ENCODE results near the gene BMP8B. TPM values are rescaled to one million over a fixed set of nuclear protein-coding genes. Genes with fewer than 3 reads are reported as not detected.
"Not testable (repeated sequence)": the region's sequence is repeated elsewhere in the genome, so short reads cannot be mapped to it uniquely, and the experiment has no call there.

BMP8B gene
- total RNA-seq, 4 donors from 2014 or later = 0.18 to 0.83 (median 0.55) TPM

- Histone ChIP-seq H3K4me3 (no peak overlapping the region), H3K27me3 (no peaks in the 10 kb centered on the region), H3K36me3 (no peaks in the 10 kb centered on the region), H3K27ac (no peak overlapping the region), H3K9me3 (no peaks in the 10 kb centered on the region), H3K4me1 (peaks cover 0 to 40% (median 0%) of the 10 kb centered on the region in 3 donors)
- no peak for DNase-seq
- intact Hi-C loops (cut with DNase I) = no loop called here
- 78 to 83% methylated on average over 7 of the region's 7 CpGs for WGBS, 2 donors
- no peak for TF ChIP-seq POLR2A (IDR thresholded peaks at IDR 0.05)
- no peak for TF ChIP-seq CTCF (IDR thresholded peaks at IDR 0.05)
These were observed 38.5 kb upstream of the BMP8B start for GRCh38 chr1:39827201-39827600.

DNA sequence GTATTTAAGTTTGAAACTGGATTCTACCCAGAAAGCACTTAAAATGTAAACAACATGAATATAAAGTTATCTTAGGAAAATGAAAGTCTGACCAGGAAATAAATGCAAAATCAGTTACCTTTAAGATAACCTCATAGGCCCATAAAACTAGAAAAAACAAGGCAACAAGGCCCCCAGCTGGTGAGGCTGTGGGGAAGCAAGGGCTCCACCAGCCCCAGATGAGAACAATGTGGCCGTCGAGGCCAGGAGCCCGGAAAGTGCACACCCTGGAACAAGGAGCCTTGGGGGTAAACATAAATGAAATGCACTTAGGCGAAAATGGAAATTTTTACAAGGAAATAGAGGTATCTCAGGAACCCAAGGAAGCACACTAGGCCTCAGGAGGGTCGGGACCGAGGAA is 37.9 kb upstream of the BMP8B start:
- intact Hi-C loops (cut with DNase I) = no loop called here
- no peaks in the 10 kb centered on the region for H3K27me3 ChIP-seq
- no peak overlapping the region for H3K27ac ChIP-seq
- peaks cover 0 to 40% (median 0%) of the 10 kb centered on the region in 3 donors for H3K4me1 ChIP-seq
- H3K36me3 ChIP-seq = no peaks in the 10 kb centered on the region
- H3K9me3 ChIP-seq = no peaks in the 10 kb centered on the region
- DNase-seq = no peak
- 65 to 68% methylated on average over 6 of the region's 6 CpGs for WGBS, 2 donors
- TF ChIP-seq POLR2A (IDR thresholded peaks at IDR 0.05) = no peak
- no peak for TF ChIP-seq CTCF (IDR thresholded peaks at IDR 0.05)
- H3K4me3 ChIP-seq = no peak overlapping the region

DNA sequence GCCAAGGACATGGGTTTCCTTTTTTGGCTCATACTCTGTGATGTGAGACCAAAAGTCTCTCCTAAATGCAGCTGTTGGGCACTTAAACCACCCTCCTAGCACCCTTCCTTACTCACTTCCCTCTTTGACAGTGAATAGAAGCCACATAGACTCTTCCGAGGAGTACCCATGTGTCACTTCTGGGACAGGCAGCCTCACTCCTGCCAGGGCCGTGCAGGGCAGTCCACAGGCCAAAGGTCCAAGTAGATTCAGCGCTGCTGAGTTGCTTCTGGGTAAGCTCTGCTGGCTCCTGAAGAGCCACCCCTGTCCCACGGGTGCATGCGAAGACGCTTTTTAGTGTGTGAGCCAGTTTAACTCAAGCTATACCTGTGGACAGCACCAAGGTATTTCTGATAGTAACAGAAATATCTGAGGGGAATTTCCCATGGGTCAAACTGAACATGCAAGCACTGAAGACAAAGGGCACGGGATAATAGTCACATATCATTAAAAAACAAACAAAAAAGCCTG is 36.8 kb upstream of the BMP8B start:
- Histone ChIP-seq H3K4me1 (peaks cover 0 to 40% (median 0%) of the 10 kb centered on the region in 3 donors), H3K27me3 (no peaks in the 10 kb centered on the region), H3K4me3 (no peak overlapping the region), H3K27ac (no peak overlapping the region), H3K9me3 (no peaks in the 10 kb centered on the region), H3K36me3 (no peaks in the 10 kb centered on the region)
- no peak for DNase-seq
- WGBS, 2 donors = 58 to 71% methylated on average over 2 to 7 of the region's 7 CpGs
- TF ChIP-seq CTCF (IDR thresholded peaks at IDR 0.05) (no peak), POLR2A (IDR thresholded peaks at IDR 0.05) (no peak)
- intact Hi-C loops (cut with DNase I) = no loop called here

DNA sequence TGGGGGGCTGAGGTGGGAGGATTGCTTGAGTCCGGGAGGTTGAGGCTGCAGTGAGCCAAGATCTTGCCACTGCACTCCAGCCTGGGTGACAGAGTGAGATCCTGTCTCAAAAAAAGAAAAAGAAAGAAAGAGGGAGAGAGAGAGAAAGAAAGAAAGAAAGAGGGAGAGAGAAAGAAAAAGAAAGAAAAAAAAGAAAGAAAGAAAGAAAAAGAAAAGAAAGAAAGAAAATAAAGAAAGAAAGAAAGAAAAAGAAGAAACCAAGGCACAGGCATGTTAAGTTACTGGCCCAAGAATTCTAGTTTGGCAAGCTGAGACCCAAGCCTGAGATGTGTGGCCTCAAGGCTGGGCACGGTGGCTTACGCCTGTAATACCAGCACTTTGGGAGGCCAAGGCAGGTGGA is 34.8 kb upstream of the BMP8B start:
- H3K36me3 ChIP-seq; H3K27ac ChIP-seq; H3K4me3 ChIP-seq; intact Hi-C loops (cut with DNase I); H3K9me3 ChIP-seq; H3K27me3 ChIP-seq; DNase-seq: not testable (repeated sequence)
- 86 to 95% methylated on average over 3 of the region's 3 CpGs for WGBS, 2 donors
- H3K4me1 ChIP-seq = peaks cover 11 to 40% (median 12%) of the 10 kb centered on the region in 3 donors

DNA sequence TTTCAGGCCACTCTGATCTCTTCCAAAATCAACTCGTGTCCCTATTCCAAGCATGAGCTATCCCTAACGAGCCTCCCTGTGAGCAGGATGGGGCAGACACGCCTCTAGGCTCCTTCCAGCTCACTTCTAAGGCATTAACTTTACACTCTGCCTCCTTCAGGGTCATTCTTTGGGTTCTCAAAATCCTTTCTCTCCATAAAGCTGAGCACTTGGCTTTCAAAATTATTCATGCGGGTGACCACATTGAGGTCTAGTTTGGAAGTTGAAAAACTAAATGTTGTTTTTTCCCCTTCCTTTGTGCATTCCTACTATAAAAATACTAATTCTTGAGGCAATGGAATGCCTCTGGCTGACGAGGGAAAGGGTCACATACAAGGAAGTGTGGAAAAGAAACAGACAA is 33.5 kb upstream of the BMP8B start:
- Histone ChIP-seq H3K27ac (no peak overlapping the region), H3K4me1 (peaks cover 22 to 46% (median 23%) of the 10 kb centered on the region in 3 donors), H3K9me3 (no peaks in the 10 kb centered on the region), H3K36me3 (no peaks in the 10 kb centered on the region), H3K27me3 (no peaks in the 10 kb centered on the region), H3K4me3 (no peak overlapping the region)
- no peak for TF ChIP-seq POLR2A (IDR thresholded peaks at IDR 0.05)
- no peak for TF ChIP-seq CTCF (IDR thresholded peaks at IDR 0.05)
- 53 to 56% methylated on average over 5 of the region's 5 CpGs for WGBS, 2 donors
- intact Hi-C loops (cut with DNase I) = no loop called here
- DNase-seq = no peak
